HCT116 (cell line): ENCODE measurements around the gene SNAPC4. TPM values are rescaled to one million over a fixed set of nuclear protein-coding genes. Genes with fewer than 3 reads are reported as not detected.

ENCODE experiments used
- ATAC-seq: fragments of 200-7000 bp; cut with Tn5 transposase; 2 replicates; pipeline ENCODE4 v1.9.1; 2020; ENCODE audit warnings: mild to moderate bottlenecking, moderate library complexity
- BruUV-seq: library from RNA; stranded (reverse); fragments of 400-500 nt; replicated peaks from 2 replicates; lab custom pipeline; 2021; lab: Mats Ljungman, UMichigan
- CTCF ChIA-PET: fragments of 300-600 bp; sonication (Branson Sonifier 250); formaldehyde crosslinking; loops from one replicate; lab custom pipeline; 2021; ENCODE audit warnings: antibody characterized with exemption; lab: Charles Lee
- POLR2A ChIA-PET: fragments of 300-600, 350-600 bp; sonication (Branson Sonifier 250); formaldehyde crosslinking; loops from one replicate; lab custom pipeline; 2021; ENCODE audit warnings: antibody characterized with exemption; lab: Charles Lee
- RAD21 ChIA-PET, 2 experiments: fragments of 300-600 bp; sonication (Branson Sonifier 250); formaldehyde crosslinking; loops; one replicate each; lab custom pipeline; 2023; ENCODE audit warnings: low total read pairs in 2 of 2; ENCODE audit not compliant: uncharacterized antibody in 2 of 2, unreplicated experiment in 2 of 2, low non-redundant PET in 1 of 2; lab: Charles Lee
- DNase-seq: peaks from one replicate; pipeline ENCODE4 v3.0.0-alpha.2; 2010; ENCODE audit warnings: low read depth, low spot score
- H2AFZ ChIP-seq: fragments of 200-600 bp; shearing (Covaris generic), sonication (generic); 2 replicates; pipeline ENCODE4 v1.6.1; 2017; ENCODE audit warnings: low read depth, mixed run types, mixed read lengths, antibody characterized with exemption, low read length; ENCODE audit not compliant: poor library complexity, severe bottlenecking
- H3K27ac ChIP-seq: 2 replicates; pipeline ENCODE4 v1.5.1; 2012; ENCODE audit warnings: low read depth, low read length
- H3K27me3 ChIP-seq: fragments of 200-600 bp; sonication (generic); 2 replicates; pipeline ENCODE4 v1.6.1; 2016; ENCODE audit warnings: mixed run types, low read length, mixed read lengths; ENCODE audit not compliant: insufficient read depth
- H3K36me3 ChIP-seq, 2 experiments: fragments of 200-500 bp in 1 of 2; fragments of 200-600 bp in 1 of 2; sonication (Bioruptor generic) in 1 of 2; sonication (generic) in 1 of 2; 2 replicates each; pipeline versions ENCODE4 v1.5.1 to v1.6.1; 2014 to 2016; ENCODE audit warnings: low read length in 2 of 2, inconsistent platforms in 1 of 2, mixed read lengths in 1 of 2, mixed run types in 1 of 2; ENCODE audit not compliant: insufficient read depth in 2 of 2, control insufficient read depth in 1 of 2
- H3K4me1 ChIP-seq, 2 experiments: fragments of 200-600 bp in 1 of 2; sonication (generic) in 1 of 2; 2 replicates each; pipeline versions ENCODE4 v1.5.1 to v1.6.1; 2012 to 2017; ENCODE audit warnings: low read length in 2 of 2, inconsistent platforms in 1 of 2, mild to moderate bottlenecking in 1 of 2, mixed read lengths in 1 of 2, mixed run types in 1 of 2, moderate library complexity in 1 of 2; ENCODE audit not compliant: insufficient read depth in 2 of 2, control insufficient read depth in 1 of 2
- H3K4me2 ChIP-seq: fragments of 200-600 bp; sonication (generic); 2 replicates; pipeline ENCODE4 v1.6.1; 2017; ENCODE audit warnings: mixed run types, low read length, mixed read lengths
- H3K4me3 ChIP-seq, 2 experiments: fragments of 200-600 bp in 1 of 2; sonication (generic) in 1 of 2; replicated peaks in 1 of 2; 2 replicates each; pipeline ENCODE4 v1.5.1; 2011 to 2016; ENCODE audit warnings: low read length in 2 of 2, control low read depth in 1 of 2, low read depth in 1 of 2, mild to moderate bottlenecking in 1 of 2, mixed read lengths in 1 of 2, mixed run types in 1 of 2
- H3K79me2 ChIP-seq: fragments of 200-600 bp; sonication (generic); 2 replicates; pipeline ENCODE4 v1.6.1; 2017; ENCODE audit warnings: mild to moderate bottlenecking, mixed run types, low read length, moderate library complexity, mixed read lengths; ENCODE audit not compliant: insufficient read depth
- H3K9ac ChIP-seq: fragments of 200-600 bp; sonication (generic); 2 replicates; pipeline ENCODE4 v1.6.1; 2016; ENCODE audit warnings: low read length, mixed read lengths
- H3K9me2 ChIP-seq: fragments of 200-600 bp; sonication (generic), shearing (Covaris generic); 2 replicates; pipeline ENCODE4 v1.6.1; 2017; ENCODE audit warnings: mixed run types, mild to moderate bottlenecking, moderate library complexity; ENCODE audit not compliant: insufficient read depth
- H3K9me3 ChIP-seq, 2 experiments: fragments of 200-500 bp in 1 of 2; fragments of 200-600 bp in 1 of 2; sonication (Bioruptor generic) in 1 of 2; sonication (generic) in 1 of 2; 2 replicates each; pipeline ENCODE4 v1.6.1; 2014 to 2017; ENCODE audit warnings: low read length in 2 of 2, mixed read lengths in 2 of 2, inconsistent platforms in 1 of 2, low read depth in 1 of 2, mild to moderate bottlenecking in 1 of 2, mixed run types in 1 of 2, moderate library complexity in 1 of 2; ENCODE audit not compliant: control insufficient read depth in 1 of 2, insufficient read depth in 1 of 2
- H4K20me1 ChIP-seq: fragments of 200-600 bp; sonication (generic), shearing (Covaris generic); 2 replicates; pipeline ENCODE4 v1.6.1; 2017; ENCODE audit warnings: mixed run types, mild to moderate bottlenecking, moderate library complexity; ENCODE audit not compliant: insufficient read depth
- ATF3 ChIP-seq: IDR thresholded peaks from 2 replicates; pipeline ENCODE4 v1.6.1; 2012
- CBX3 ChIP-seq: IDR thresholded peaks from 2 replicates; pipeline ENCODE4 v1.6.1; 2012; ENCODE audit warnings: low read depth
- CEBPB ChIP-seq: IDR thresholded peaks from 2 replicates; pipeline ENCODE4 v1.6.1; 2012; ENCODE audit warnings: low read depth
- CTCF ChIP-seq, 3 experiments: fragments of 200-600 bp in 1 of 3; sonication (generic) in 1 of 3; IDR thresholded peaks in 2 of 3; conservative IDR thresholded peaks in 1 of 3; 2 replicates each; pipeline ENCODE4 v1.5.1; 2012 to 2017; ENCODE audit warnings: low read depth in 2 of 3, low read length in 2 of 3, antibody characterized with exemption in 1 of 3, borderline replicate concordance in 1 of 3, control low read depth in 1 of 3, mild to moderate bottlenecking in 1 of 3, mixed read lengths in 1 of 3, mixed run types in 1 of 3, moderate library complexity in 1 of 3; ENCODE audit not compliant: insufficient read depth in 1 of 3
- EGR1 ChIP-seq: IDR thresholded peaks from 2 replicates; pipeline ENCODE4 v1.6.1; 2012; ENCODE audit warnings: low read depth
- ELF1 ChIP-seq: IDR thresholded peaks from 2 replicates; pipeline ENCODE4 v1.6.1; 2012; ENCODE audit warnings: low read depth, borderline replicate concordance
- EZH2phosphoT487 ChIP-seq: fragments of 200-600 bp; IDR thresholded peaks from 2 replicates; pipeline ENCODE4 v1.6.1; 2018; ENCODE audit warnings: antibody characterized with exemption, borderline replicate concordance
- FOSL1 ChIP-seq: IDR thresholded peaks from 2 replicates; pipeline ENCODE4 v1.6.1; 2012; ENCODE audit warnings: low read depth
- JUND ChIP-seq: IDR thresholded peaks from 2 replicates; pipeline ENCODE4 v1.6.1; 2012
- MAX ChIP-seq: IDR thresholded peaks from 2 replicates; pipeline ENCODE4 v1.6.1; 2012
- POLR2A ChIP-seq: IDR thresholded peaks from 2 replicates; pipeline ENCODE4 v1.7.0; 2011; ENCODE audit warnings: borderline replicate concordance; ENCODE audit not compliant: insufficient read depth, insufficient read length; ENCODE audit errors: extremely low read depth
- POLR2AphosphoS5 ChIP-seq: IDR thresholded peaks from 2 replicates; pipeline ENCODE4 v1.6.1; 2011; ENCODE audit warnings: mild to moderate bottlenecking, low read depth, low read length, moderate library complexity
- RAD21 ChIP-seq: IDR thresholded peaks from 2 replicates; pipeline ENCODE4 v1.6.1; 2012; ENCODE audit warnings: low read depth, mild to moderate bottlenecking
- REST ChIP-seq: IDR thresholded peaks from 2 replicates; pipeline ENCODE4 v1.6.1; 2012; ENCODE audit warnings: low read depth
- SIN3A ChIP-seq: IDR thresholded peaks from 2 replicates; pipeline ENCODE4 v1.6.1; 2012; ENCODE audit warnings: low read depth
- SP1 ChIP-seq: IDR thresholded peaks from 2 replicates; pipeline ENCODE4 v1.6.1; 2012; ENCODE audit warnings: low read depth
- SRF ChIP-seq: IDR thresholded peaks from 2 replicates; pipeline ENCODE4 v1.6.1; 2012; ENCODE audit warnings: low read depth
- TCF7L2 ChIP-seq: IDR thresholded peaks from 2 replicates; pipeline ENCODE4 v1.7.0; 2011; ENCODE audit warnings: borderline replicate concordance, inconsistent platforms; ENCODE audit not compliant: insufficient read depth, insufficient read length; ENCODE audit errors: extremely low read depth
- YY1 ChIP-seq: IDR thresholded peaks from 2 replicates; pipeline ENCODE4 v1.6.1; 2011; ENCODE audit warnings: low read length, low read depth, moderate library complexity, mild to moderate bottlenecking; ENCODE audit not compliant: insufficient replicate concordance; ENCODE audit errors: extremely low read depth
- ZFX ChIP-seq: fragments of 450-650 bp; IDR thresholded peaks from 2 replicates; pipeline ENCODE4 v1.6.1; 2017
- intact Hi-C: fragments of 100-400 bp; cut with micrococcal nuclease; formaldehyde crosslinking; loops from 2 replicates; pipeline ENCODE4 v1.10.0; 2022
- total RNA-seq: library from RNA; stranded (reverse); gene quantifications from one replicate; pipeline ENCODE4 v1.2.1, GENCODE V29; 2021; ENCODE audit not compliant: unreplicated experiment

Gene SNAPC4
- total RNA-seq, 1 experiment from 2014 or later: 20.4 TPM

- Histone ChIP-seq H3K79me2 (peaks cover 54% of the 10 kb centered on the region), H3K4me3 (peak overlapping the region; percentile 63 to 81), H3K9ac (peak overlapping the region; percentile 87), H3K9me3 (no peaks in the 10 kb centered on the region), H3K36me3 (peaks cover 2 to 18% of the 10 kb centered on the region in 2 experiments; a peak in 3 of 4 replicates), H3K4me1 (peaks cover 8 to 22% of the 10 kb centered on the region in 2 experiments), H3K9me2 (no peaks in the 10 kb centered on the region), H4K20me1 (no peaks in the 10 kb centered on the region), H3K4me2 (peak overlapping the region; percentile 91), H2AFZ (no peak overlapping the region), H3K27me3 (no peaks in the 10 kb centered on the region), H3K27ac (peak overlapping the region; percentile 88)
- intact Hi-C loops: no loop called here
- TF ChIP-seq CEBPB (no peak), JUND (no peak), POLR2A (no peak), ATF3 (no peak), ELF1 (no peak), RAD21 (no peak), REST (no peak), SP1 (no peak), SIN3A (no peak), CBX3 (no peak), EZH2phosphoT487 (no peak), MAX (no peak), ZFX (no peak), FOSL1 (no peak), SRF (no peak), CTCF (IDR thresholded peaks at IDR 0.05 in 2 of 3, conservative IDR thresholded peaks at IDR 0.05 in 1 of 3; ENCODE audit: borderline replicate concordance in 1 of 3, insufficient read depth in 1 of 3, low read depth in 2 of 3, low read length in 2 of 3) (no peak), EGR1 (no peak), YY1 (no peak), POLR2AphosphoS5 (no peak), TCF7L2 (no peak)
- ChIA-PET POLR2A (no interaction called here), CTCF (no interaction called here), RAD21 (no interaction called here)
- no TSS peak for BruUV-seq
- ATAC-seq (peak; percentile 50), DNase-seq (no peak)
Measured at GRCh38 chr9:136438548-136439480, 38.8 kb upstream of the SNAPC4 start.
